Spleen (tissue), 11 donors: ENCODE results near the gene SLC35F3. TPM values are rescaled to one million over a fixed set of nuclear protein-coding genes. Genes with fewer than 3 reads are reported as not detected.
"Not testable (repeated sequence)": the region's sequence is repeated elsewhere in the genome, so short reads cannot be mapped to it uniquely, and the experiment has no call there.

Experiments used
- DNase-seq: peaks from one replicate; pipeline ENCODE4 v3.0.0-alpha.2; 2020
- H3K27ac ChIP-seq, 8 donors: fragments of 200-600 bp; sonication (generic) in 7 of 8; 1 replicate in 4 of 8; 2 replicates in 4 of 8; pipeline versions ENCODE4 v1.5.0 to v1.8.0; 2016 to 2021; ENCODE audit warnings: inconsistent platforms in 4 of 8, mild to moderate bottlenecking in 4 of 8, moderate library complexity in 1 of 8
- H3K27me3 ChIP-seq, 7 donors: fragments of 200-600 bp; sonication (generic) in 6 of 7; replicated peaks in 1 of 7; 1 replicate in 4 of 7; 2 replicates in 3 of 7; pipeline versions ENCODE4 v1.5.0 to v1.8.0; 2016 to 2021; ENCODE audit warnings: inconsistent platforms in 3 of 7, mild to moderate bottlenecking in 1 of 7
- H3K36me3 ChIP-seq, 6 donors: fragments of 200-600 bp; sonication (generic) in 5 of 6; 1 replicate in 4 of 6; 2 replicates in 2 of 6; pipeline versions ENCODE4 v1.5.0 to v1.8.0; 2016 to 2021; ENCODE audit warnings: inconsistent platforms in 2 of 6
- H3K4me1 ChIP-seq, 6 donors: fragments of 200-600 bp; sonication (generic) in 5 of 6; 1 replicate in 3 of 6; 2 replicates in 3 of 6; pipeline versions ENCODE4 v1.5.0 to v1.8.0; 2016 to 2021; ENCODE audit warnings: inconsistent platforms in 3 of 6
- H3K4me3 ChIP-seq, 8 donors: fragments of 200-600 bp; sonication (generic) in 7 of 8; 1 replicate in 4 of 8; 2 replicates in 4 of 8; pipeline versions ENCODE4 v1.5.0 to v1.8.0; 2016 to 2021; ENCODE audit warnings: inconsistent platforms in 4 of 8, mild to moderate bottlenecking in 4 of 8, moderate library complexity in 2 of 8
- H3K9me3 ChIP-seq, 8 donors: fragments of 200-600 bp; sonication (generic) in 7 of 8; 1 replicate in 4 of 8; 2 replicates in 4 of 8; pipeline versions ENCODE4 v1.5.0 to v1.8.0; 2016 to 2021; ENCODE audit warnings: inconsistent platforms in 4 of 8
- POLR2A ChIP-seq, 3 donors: fragments of 450-650 bp; IDR thresholded peaks; one replicate each; pipeline ENCODE4 v1.5.1; 2017; ENCODE audit warnings: antibody characterized with exemption in 3 of 3, mild to moderate bottlenecking in 1 of 3
- POLR2AphosphoS5 ChIP-seq, 3 donors: sonication (generic); formaldehyde crosslinking; IDR thresholded peaks; one replicate each; pipeline ENCODE4 v1.5.1; 2017; ENCODE audit warnings: antibody characterized with exemption in 3 of 3
- WGBS, 5 donors: extraction: QIAGEN DNeasy Blood & Tissue Kit in 3 of 5; methylation state at CpG; one replicate each; pipeline versions ENCODE4 v1.1.5 to v1.1.7; 2013 to 2018; 5-methylcytosine and 5-hydroxymethylcytosine counted together
- intact Hi-C: fragments of 100-400 bp; cut with DNase I; formaldehyde crosslinking; loops from one replicate; pipeline ENCODE4 v1.15.0; 2023; ENCODE audit warnings: low total_unique reads
- polyA plus RNA-seq, 3 donors: library from polyadenylated mRNA; stranded (reverse); fragments of 200-250 nt; gene quantifications; one replicate each; pipeline ENCODE4 v1.2.1, GENCODE V29; 2013
- total RNA-seq, 7 donors: library from RNA; depleted of rRNA in 3 of 7; stranded (reverse); fragments of >200 nt in 3 of 7; fragmentation: NEBNext Ultra II Directional in 4 of 7; extraction: Animal tissue kit (Norgen Biotek cat#: 25700) in 4 of 7; gene quantifications; one replicate each; pipeline versions ENCODE4 v1.1.0 to v1.2.1, GENCODE V29; 2016 to 2021
- TF ChIP-seq, protein P1 (sequence below), 11 experiments: fragments of 200-600 bp in 7 of 11; fragments of 450-650 bp in 4 of 11; sonication (generic) in 4 of 11; IDR thresholded peaks in 8 of 11; conservative IDR thresholded peaks in 3 of 11; 1 replicate in 7 of 11; 2 replicates in 4 of 11; pipeline versions ENCODE4 v1.4.0 to v1.8.0; 2016 to 2021; ENCODE audit warnings: antibody characterized with exemption in 11 of 11, inconsistent platforms in 4 of 11, mild to moderate bottlenecking in 1 of 11
- donor health status: healthy with polysubstance abuse.
- donor health status: DM: no; HTN: no; CAD: no; lungs with moderate emphysema.
- donor health status: DM: no; HTN: no; CAD: no.
- donor health status: Bipolar disorder and iron deficiency.
- donor health status: healthy.
- donor health status: DM: no; HTN: no; CAD: no.
- donor health status: DM: yes; HTN: yes; CAD: no.

SLC35F3 gene
- total and polyA plus RNA-seq, 10 donors: 0.03 to 0.44 (median 0.11) TPM; not detected in 5

DNA sequence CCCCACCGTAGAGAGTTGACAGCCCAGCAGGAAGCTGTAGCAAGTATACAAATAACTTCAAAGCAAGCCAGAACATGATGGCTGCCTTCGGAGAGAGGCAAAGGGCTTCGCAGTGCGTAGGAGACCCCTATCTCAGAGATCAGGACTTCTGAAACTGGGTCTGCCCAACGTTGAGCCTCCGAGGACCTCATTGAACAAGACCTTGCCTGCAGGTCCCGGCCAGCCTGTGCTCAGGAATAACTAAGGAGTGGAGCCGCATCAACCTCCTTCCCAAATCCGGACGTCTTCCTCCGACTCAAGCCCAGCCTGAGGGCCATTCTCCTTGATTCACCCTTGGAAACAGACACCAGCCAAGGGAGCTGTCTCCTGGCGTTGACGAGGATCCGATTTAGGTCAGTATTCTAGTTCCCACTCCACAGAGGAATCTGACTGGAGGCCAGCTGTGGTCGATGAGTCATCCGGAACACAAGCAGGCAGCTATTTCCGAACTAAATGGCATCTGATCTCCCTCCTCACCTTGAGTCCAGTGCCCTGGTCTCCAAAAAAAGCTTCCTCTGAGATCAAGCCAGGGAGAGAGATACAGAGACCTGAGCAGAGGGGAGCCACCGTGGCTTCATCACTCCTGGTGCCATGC lies 302.3 kb downstream of the SLC35F3 start:
- Histone ChIP-seq H3K27ac (no peak overlapping the region), H3K36me3 (no peaks in the 10 kb centered on the region), H3K9me3 (no peaks in the 10 kb centered on the region), H3K4me1 (no peaks in the 10 kb centered on the region), H3K27me3 (peaks cover 0 to 6% (median 0%) of the 10 kb centered on the region in 7 donors), H3K4me3 (no peak overlapping the region)
- WGBS, 5 donors: 80 to 86% (median 84%) methylated on average over 18 of the region's 18 CpGs
- DNase-seq: no peak
- TF ChIP-seq POLR2AphosphoS5 (IDR thresholded peaks at IDR 0.05) (no peak), POLR2A (IDR thresholded peaks at IDR 0.05) (no peak)
- TF ChIP-seq, protein P1, sequence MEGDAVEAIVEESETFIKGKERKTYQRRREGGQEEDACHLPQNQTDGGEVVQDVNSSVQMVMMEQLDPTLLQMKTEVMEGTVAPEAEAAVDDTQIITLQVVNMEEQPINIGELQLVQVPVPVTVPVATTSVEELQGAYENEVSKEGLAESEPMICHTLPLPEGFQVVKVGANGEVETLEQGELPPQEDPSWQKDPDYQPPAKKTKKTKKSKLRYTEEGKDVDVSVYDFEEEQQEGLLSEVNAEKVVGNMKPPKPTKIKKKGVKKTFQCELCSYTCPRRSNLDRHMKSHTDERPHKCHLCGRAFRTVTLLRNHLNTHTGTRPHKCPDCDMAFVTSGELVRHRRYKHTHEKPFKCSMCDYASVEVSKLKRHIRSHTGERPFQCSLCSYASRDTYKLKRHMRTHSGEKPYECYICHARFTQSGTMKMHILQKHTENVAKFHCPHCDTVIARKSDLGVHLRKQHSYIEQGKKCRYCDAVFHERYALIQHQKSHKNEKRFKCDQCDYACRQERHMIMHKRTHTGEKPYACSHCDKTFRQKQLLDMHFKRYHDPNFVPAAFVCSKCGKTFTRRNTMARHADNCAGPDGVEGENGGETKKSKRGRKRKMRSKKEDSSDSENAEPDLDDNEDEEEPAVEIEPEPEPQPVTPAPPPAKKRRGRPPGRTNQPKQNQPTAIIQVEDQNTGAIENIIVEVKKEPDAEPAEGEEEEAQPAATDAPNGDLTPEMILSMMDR (IDR thresholded peaks at IDR 0.05 in 8 of 11, conservative IDR thresholded peaks at IDR 0.05 in 3 of 11): no peak
- intact Hi-C loops: no loop called here

DNA sequence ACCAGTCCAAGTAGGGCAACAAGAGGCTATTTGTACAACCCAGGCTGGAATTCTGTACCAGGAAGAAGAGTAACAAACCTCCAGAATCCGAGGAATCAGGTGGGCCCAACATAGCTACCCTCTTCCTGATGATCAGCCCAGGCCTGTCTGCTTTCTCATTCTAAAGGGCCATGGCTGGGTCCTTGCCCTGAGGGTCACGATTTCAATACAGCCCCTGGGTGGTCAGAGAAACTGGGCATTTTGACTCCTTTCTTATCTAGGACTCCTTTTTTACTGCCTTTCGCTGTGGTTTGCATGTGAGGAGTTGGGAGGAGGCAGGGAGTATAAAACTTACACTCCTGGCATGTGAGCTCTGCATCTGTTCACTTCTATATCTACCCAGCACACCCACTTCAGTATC lies 303.9 kb downstream of the SLC35F3 start:
- H3K27ac ChIP-seq: no peak overlapping the region
- H3K9me3 ChIP-seq: no peaks in the 10 kb centered on the region
- DNase-seq: no peak
- WGBS, 5 donors: 47 to 69% (median 55%) methylated on average over 3 of the region's 3 CpGs
- intact Hi-C loops: no loop called here
- TF ChIP-seq POLR2AphosphoS5 (IDR thresholded peaks at IDR 0.05) (no peak), POLR2A (IDR thresholded peaks at IDR 0.05) (no peak)
- TF ChIP-seq, protein P1 (IDR thresholded peaks at IDR 0.05 in 8 of 11, conservative IDR thresholded peaks at IDR 0.05 in 3 of 11): no peak
- peaks cover 0 to 11% (median 1%) of the 10 kb centered on the region in 6 donors for H3K4me1 ChIP-seq
- no peak overlapping the region for H3K4me3 ChIP-seq
- H3K27me3 ChIP-seq: peaks cover 0 to 20% (median 11%) of the 10 kb centered on the region in 7 donors
- no peaks in the 10 kb centered on the region for H3K36me3 ChIP-seq

DNA sequence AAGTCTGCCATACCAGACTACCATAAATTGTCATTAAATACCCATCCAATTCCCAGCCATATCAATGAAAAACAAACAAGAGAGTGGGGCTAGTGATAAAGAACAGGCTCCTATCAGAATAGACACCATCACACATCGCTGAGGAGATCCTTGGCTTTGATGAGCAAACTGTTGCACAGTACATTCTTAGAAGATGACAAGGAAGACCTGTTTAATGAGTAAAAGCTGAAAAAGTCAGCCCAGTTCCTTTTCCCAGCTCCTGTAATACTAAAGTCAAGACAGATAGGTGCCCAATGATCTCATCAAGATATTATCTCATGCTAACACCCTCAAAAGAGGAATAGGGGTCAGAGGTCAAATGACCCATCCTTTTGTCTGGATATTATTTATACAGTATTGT lies 304.3 kb downstream of the SLC35F3 start:
- intact Hi-C loops: no loop called here
- TF ChIP-seq POLR2AphosphoS5 (IDR thresholded peaks at IDR 0.05): no peak
- TF ChIP-seq, protein P1 (IDR thresholded peaks at IDR 0.05 in 8 of 11, conservative IDR thresholded peaks at IDR 0.05 in 3 of 11): no peak
- TF ChIP-seq POLR2A (IDR thresholded peaks at IDR 0.05): no peak
- H3K4me3 ChIP-seq: no peak overlapping the region
- no peaks in the 10 kb centered on the region for H3K9me3 ChIP-seq
- H3K27me3 ChIP-seq: peaks cover 0 to 24% (median 14%) of the 10 kb centered on the region in 7 donors
- H3K4me1 ChIP-seq: peaks cover 0 to 16% (median 6%) of the 10 kb centered on the region in 6 donors
- no peaks in the 10 kb centered on the region for H3K36me3 ChIP-seq
- no peak for DNase-seq
- 65 to 77% (median 70%) methylated on average over 1 of the region's 1 CpG for WGBS, 5 donors
- no peak overlapping the region for H3K27ac ChIP-seq

DNA sequence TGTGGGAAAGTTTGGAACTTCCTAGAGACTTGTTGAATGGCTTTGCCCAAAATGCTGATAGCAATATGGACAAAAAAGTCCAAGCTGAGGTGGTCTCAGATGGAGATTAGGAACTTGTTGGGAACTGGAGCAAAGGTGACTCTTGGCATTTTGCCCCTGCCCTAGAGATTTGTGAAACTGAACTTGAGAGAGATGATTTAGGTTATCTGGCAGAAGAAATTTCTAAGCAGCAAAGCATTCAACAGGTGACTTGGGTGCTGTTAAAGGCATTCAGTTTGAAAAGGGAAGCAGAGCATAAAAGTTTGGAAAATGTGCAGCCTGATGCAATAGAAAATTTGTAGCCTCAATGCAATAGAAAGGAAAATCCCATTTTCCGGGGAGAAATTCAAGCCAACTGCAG lies 306.0 kb downstream of the SLC35F3 start:
- intact Hi-C loops: not testable (repeated sequence)
- WGBS, 5 donors: 87 to 94% (median 91%) methylated on average over 1 of the region's 1 CpG

DNA sequence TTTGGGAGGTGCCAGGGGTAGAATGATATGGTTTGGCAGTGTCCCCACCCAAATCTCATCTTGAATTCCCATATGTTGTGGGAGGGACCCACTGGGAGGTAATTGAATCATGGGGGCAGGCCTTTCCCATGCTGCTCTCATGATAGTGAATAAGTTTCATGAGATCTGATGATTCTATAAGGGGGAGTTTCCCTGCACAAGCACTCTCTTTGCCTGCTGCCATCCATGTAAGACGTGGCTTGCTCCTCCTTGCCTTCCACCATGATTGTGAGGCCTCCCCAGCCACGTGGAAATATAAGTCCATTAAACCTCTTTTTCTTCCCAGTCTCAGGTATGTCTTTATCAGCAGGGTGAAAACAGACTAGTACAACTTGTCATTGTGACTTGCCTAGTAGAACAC lies 307.4 kb downstream of the SLC35F3 start:
- H3K9me3 ChIP-seq, DNase-seq, H3K27ac ChIP-seq, intact Hi-C loops, H3K4me3 ChIP-seq, H3K36me3 ChIP-seq: not testable (repeated sequence)
- Histone ChIP-seq H3K27me3 (peaks cover 0 to 55% (median 30%) of the 10 kb centered on the region in 7 donors), H3K4me1 (peaks cover 3 to 33% (median 19%) of the 10 kb centered on the region in 6 donors)
- 51 to 76% (median 65%) methylated on average over 2 of the region's 2 CpGs for WGBS, 5 donors

More for the DNA sequence above, 306.0 kb downstream of the SLC35F3 start:
- H3K9me3 ChIP-seq, H3K4me3 ChIP-seq, DNase-seq, H3K27ac ChIP-seq, H3K36me3 ChIP-seq: not testable (repeated sequence)
- peaks cover 0 to 40% (median 30%) of the 10 kb centered on the region in 7 donors for H3K27me3 ChIP-seq
- H3K4me1 ChIP-seq: peaks cover 3 to 32% (median 19%) of the 10 kb centered on the region in 6 donors
